GM12801 (cell line): ENCODE data around the gene PRAMEF12.

Source experiments
- TF ChIP-seq, protein P1 (sequence below): IDR thresholded peaks from one replicate; pipeline ENCODE4 v1.5.1; 2011; ENCODE audit warnings: control low read depth; ENCODE audit not compliant: insufficient read length; ENCODE audit errors: extremely low read depth

PRAMEF12 gene

DNA sequence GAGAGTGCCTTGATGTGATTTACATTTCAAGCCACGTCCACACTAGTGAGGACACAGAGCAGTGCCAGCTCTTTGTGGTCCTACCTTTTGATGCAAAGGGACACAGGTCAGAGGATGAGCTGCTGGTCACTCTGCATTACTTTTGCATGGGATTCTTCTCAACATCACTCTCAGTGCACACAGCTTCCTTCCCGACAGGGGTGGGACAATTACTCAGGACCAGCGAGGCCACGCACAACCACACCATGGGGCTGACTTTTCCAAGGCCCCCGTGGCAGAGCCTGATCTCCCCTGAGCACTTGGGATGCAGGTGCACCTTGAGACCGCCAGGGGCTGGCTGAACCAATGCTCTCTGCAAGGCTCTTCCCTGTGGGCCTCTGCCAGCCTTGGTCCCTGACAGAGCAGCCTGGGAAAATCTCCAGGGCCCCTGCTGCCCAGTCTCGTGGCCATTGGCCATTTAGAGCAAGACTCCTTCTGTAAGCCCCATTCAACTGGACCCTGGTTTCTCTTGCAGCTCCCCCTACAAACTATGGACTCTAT, 13.2 kb upstream of the PRAMEF12 start:
- TF ChIP-seq, protein P1, sequence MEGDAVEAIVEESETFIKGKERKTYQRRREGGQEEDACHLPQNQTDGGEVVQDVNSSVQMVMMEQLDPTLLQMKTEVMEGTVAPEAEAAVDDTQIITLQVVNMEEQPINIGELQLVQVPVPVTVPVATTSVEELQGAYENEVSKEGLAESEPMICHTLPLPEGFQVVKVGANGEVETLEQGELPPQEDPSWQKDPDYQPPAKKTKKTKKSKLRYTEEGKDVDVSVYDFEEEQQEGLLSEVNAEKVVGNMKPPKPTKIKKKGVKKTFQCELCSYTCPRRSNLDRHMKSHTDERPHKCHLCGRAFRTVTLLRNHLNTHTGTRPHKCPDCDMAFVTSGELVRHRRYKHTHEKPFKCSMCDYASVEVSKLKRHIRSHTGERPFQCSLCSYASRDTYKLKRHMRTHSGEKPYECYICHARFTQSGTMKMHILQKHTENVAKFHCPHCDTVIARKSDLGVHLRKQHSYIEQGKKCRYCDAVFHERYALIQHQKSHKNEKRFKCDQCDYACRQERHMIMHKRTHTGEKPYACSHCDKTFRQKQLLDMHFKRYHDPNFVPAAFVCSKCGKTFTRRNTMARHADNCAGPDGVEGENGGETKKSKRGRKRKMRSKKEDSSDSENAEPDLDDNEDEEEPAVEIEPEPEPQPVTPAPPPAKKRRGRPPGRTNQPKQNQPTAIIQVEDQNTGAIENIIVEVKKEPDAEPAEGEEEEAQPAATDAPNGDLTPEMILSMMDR = no peak

DNA sequence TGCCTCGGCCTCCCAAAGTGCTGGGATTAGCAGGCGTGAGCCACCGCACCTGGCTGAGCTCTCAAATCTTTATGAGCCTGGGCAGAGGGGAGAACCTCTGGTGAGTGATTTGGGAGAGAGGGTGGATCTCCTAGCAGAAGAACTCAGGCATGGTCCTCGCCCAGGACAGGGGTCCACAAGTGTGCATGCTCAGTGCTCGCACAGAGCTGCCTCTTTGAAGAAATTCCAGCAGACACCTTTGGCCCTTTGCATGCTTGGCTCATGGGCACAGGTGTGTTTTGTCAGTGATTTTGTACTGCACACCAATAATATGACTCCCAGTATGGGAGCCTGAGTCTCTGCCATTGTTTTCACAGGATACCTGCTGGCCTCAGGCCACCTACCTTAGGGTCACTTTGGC, 11.8 kb upstream of the PRAMEF12 start:
- TF ChIP-seq, protein P1 = no peak

DNA sequence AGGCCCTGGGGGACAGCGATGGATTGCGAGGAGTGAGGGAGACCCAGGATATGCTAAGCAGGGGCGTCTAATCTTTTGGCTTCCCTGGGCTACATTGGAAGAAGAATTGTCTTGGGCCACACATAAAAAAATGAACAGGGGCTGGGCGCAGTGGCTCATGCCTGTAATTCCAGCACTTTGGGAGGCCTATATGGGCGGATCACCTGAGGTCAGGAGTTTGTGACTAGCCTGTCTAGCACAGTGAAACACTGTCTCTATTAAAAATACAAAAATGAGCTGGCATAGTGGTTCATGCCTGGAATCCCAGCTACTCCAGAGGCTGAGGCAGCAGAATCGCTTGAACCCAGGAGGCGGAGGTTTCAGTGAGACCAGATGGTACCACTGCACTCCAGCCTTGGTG, 10.8 kb upstream of the PRAMEF12 start:
- TF ChIP-seq, protein P1 = no peak

DNA sequence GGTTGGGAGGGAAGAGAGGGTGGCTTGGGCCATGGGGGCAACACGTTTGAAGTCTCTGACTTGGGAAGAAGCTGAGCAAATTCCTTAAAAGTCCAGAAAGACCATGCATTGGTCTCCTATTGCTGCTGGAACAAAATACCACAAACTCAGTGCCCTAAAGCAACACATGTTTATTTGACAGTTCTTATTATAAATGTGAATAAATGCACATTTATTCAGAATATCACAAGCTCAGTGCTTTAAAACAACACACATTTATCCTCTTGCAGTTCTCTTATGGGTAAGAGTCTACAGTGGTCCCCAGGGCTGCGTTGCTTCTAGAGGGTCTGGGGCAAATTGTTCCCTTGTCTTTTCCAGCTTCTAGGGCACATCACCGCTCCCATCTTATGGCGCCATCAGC, 10.1 kb upstream of the PRAMEF12 start:
- TF ChIP-seq, protein P1 = no peak

DNA sequence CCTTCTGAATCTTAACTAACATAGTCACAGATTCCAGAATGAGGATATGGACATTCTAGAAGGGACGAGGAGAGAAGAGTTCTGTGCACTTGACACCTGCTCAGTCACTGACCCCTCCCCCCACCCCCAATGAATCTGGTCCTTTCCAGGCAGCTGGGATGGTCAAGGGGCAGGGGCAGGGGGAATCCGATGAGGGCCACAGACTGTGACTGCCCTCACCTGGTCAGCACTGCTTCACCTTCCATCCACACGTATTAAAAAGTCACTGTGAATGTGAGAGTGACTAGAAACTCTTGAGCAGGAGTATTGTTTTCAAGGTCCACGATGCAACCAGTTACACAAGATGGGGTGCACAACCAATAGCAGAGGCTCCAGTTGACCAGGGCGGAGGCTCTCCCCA, 9.5 kb upstream of the PRAMEF12 start:
- TF ChIP-seq, protein P1 = no peak

DNA sequence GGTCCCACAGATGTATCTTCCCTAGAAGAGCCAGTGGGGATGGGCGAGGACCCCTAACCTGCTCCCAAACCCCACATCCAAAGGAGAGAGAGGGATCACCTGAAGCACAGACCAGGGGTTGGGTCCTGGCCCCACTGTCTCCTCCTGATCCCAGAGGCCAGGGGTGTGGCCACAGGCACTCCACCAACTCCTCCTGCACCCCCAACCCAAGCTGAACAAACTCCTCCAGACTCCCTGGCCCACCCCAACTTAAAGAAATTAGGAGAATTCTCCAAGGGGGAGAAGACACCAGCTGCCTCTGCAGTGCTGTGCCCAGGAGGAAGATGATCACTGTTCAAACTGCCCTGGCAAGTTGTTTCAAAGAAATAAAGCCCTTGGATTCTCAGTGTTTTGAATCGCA, 4.5 kb upstream of the PRAMEF12 start:
- TF ChIP-seq, protein P1 = no peak

DNA sequence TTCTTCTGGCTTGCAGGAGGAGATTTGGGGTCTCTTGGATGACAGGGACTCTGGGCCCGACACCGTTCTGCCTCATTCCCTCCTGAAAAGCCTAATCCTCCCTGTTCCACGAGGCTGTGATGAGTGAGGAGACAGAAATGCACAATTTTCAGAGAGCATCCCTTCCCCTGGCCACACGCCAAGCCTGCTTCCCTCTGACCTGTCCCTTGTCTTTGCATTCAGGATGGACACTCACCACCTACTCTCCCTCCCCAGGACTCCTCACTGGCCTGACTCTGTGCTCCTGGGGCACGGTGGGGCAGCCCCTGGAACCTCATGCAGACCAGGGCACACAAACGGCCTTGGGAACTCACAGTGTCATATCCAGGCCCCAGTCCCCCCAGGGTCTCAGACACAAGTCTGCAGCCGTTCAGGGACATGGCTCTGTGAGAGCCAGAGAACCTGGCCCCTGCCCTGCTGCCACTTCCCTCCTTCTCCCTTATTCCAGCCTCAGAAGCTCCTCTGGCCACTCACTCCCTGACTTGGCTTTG, 3.5 kb upstream of the PRAMEF12 start:
- TF ChIP-seq, protein P1 = no peak
